C4-2B (cell line): Measurements from ENCODE around the gene CD180.

Experiments
- H3K27ac ChIP-seq: fragments of 450-650 bp; 2 replicates; pipeline ENCODE4 v1.5.1; 2017
- CTCF ChIP-seq: fragments of 450-650 bp; conservative IDR thresholded peaks from 2 replicates; pipeline ENCODE4 v1.5.1; 2017; ENCODE audit warnings: mild to moderate bottlenecking
- ZFX ChIP-seq: fragments of 450-650 bp; IDR thresholded peaks from 2 replicates; pipeline ENCODE4 v1.6.1; 2017

Gene CD180

DNA sequence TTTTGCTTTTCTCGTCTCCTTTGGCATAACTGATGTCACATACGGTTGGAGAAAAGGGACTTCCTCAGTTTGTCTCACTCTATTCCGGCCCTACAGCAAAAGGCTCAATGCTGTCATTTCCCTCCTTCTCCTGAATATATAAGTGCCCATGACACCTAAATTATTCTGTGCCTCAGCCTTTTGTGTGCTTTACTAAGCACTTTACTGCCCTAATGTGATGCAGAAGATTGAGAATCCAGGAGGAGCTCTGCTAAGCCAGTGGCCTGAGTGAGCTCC is 7.6 kb downstream of the CD180 start:
- TF ChIP-seq ZFX: no peak
- TF ChIP-seq CTCF: no peak
- no peak overlapping the region for H3K27ac ChIP-seq

GRCh38 chr5:67188274-67189078 is 8.1 kb downstream of the CD180 start:
- TF ChIP-seq CTCF (no peak), ZFX (no peak)
- no peak overlapping the region for H3K27ac ChIP-seq

GRCh38 chr5:67187006-67187715 is 9.4 kb downstream of the CD180 start:
- TF ChIP-seq ZFX (no peak), CTCF (no peak)
- no peak overlapping the region for H3K27ac ChIP-seq

DNA sequence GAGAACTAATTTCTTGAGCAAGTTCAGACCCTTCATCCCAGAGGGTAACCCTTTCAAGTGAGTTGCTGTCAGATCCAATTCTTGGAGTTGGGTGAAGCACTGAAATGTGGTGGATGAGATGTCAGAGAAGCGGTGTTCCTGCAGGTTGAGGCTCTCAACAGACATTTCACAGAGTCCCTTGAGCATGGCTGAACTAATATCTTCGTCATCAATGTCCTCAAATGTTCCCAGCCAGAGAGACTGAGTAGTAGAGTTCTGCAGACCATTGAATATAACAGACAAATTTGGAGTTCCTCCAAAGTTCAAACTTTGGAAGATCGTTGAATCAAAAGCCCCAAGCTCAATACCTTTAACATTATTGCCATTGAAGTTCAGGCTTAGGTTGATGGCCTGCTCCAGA is 12.7 kb downstream of the CD180 start:
- H3K27ac ChIP-seq: no peak overlapping the region
- TF ChIP-seq ZFX: no peak
- TF ChIP-seq CTCF: no peak

DNA sequence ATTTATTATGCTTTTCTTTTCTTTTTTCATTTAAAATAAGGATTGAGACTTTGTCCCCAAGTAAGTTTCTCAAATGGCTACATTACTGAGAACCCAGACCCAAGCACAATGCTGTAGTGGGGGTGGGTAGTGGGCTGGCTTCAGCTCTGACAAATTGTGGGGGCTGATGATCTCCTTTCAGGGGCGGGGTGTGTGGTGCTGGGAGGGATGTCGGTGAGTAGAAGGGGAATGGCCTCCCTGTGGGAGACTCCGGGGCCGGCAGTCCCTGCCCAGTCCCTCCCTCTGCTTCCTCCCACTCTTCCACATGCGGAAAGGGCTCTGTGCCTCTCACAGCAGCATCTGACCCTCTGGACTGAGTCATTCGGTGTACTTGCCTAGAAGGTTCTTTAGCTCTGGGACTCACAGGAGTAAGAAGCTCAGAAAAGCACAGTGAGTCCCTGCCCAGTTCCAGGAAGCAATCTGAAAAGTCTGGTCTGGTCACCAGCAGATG is 14.3 kb downstream of the CD180 start:
- TF ChIP-seq ZFX: no peak
- no peak for TF ChIP-seq CTCF
- H3K27ac ChIP-seq: no peak overlapping the region

GRCh38 chr5:67181648-67182221 is 14.9 kb downstream of the CD180 start:
- no peak overlapping the region for H3K27ac ChIP-seq
- TF ChIP-seq ZFX (no peak), CTCF (no peak)
